Measurements from ENCODE around the gene CAV1.

CAV1 gene

DNA sequence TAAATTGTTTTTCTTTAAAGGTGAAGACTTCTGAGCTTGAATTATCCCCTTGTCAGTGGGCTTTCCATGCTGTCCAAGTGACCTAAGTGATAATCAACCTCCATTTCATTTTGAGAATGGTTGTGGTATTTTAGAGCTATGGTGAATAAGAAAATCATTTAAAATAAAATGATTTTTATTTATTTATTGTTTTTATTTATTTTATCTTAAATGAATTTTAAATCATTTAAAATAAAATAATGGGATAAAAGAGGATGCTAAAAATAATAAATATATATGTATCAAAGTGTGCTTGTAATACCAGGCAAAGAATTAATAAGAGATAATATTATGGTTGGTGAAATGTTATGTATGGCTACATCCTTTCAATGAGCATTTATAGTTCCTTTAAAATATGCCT is 24.5 kb downstream of the CAV1 start:
- TF ChIP-seq TAF1 (IDR thresholded peaks at IDR 0.05; ENCODE audit: low read depth, low read length) = no peak
- no peak for TF ChIP-seq POLR2AphosphoS5 (IDR thresholded peaks at IDR 0.05; ENCODE audit: low read depth, low read length)
- TF ChIP-seq SPI1 (IDR thresholded peaks at IDR 0.05; ENCODE audit: low read depth, low read length) = no peak
- no peak for TF ChIP-seq POLR2A (IDR thresholded peaks at IDR 0.05; ENCODE audit: low read depth, low read length)
- TF ChIP-seq PAX5 (IDR thresholded peaks at IDR 0.05; ENCODE audit: insufficient read depth, low read length, severe bottlenecking) = no peak
- no peak for TF ChIP-seq POU2F2 (IDR thresholded peaks at IDR 0.05; ENCODE audit: low read depth, low read length)
- no peak for FAIRE-seq
- DNase-seq (ENCODE audit: insufficient read length, low spot score) = no peak

DNA sequence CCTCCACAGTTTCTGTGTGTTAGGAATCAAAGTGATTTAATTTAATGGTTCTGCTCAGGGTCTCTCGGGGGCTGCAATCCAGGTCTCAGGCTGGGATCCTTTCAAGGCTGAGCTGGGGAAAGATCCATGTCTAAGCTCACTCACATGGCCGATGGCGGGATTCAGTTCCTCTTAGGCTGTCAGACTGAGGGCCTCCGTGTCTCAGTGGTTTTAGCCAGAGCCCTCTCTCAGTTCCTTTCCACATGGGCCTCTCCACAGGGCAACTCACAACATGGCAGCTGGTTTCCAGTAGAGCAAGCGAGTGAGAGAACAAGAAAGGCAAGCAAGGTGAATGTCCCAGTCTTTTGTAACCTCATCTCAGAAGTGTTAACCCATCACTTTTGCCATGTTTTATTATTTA is 26.9 kb downstream of the CAV1 start:
- TF ChIP-seq SPI1 (IDR thresholded peaks at IDR 0.05; ENCODE audit: low read depth, low read length) = peak; percentile 8; the same call in 1 of the 2 replicates
- TF ChIP-seq POLR2AphosphoS5 (IDR thresholded peaks at IDR 0.05; ENCODE audit: low read depth, low read length) = no peak
- FAIRE-seq = no peak
- no peak for DNase-seq (ENCODE audit: insufficient read length, low spot score)

DNA sequence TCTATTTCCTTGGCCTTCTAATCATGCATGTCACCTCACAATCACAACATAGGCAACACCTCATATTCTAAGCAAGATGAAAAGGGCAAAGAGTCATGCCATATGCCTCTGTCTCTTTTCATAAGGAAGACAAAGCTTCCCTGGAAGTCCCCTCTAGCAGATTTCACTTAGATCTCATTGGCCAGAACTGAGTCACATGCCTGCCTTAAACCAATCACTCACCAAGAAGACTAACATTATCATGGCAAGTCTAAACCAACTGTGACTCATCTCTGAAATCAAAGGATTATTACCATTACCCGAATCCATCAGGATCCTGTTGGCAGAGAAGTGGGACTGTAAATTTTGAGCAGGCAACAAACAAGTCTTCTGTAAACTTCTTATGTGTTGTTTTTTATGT is 27.8 kb downstream of the CAV1 start:
- FAIRE-seq (no peak), DNase-seq (ENCODE audit: insufficient read length, low spot score) (no peak)
- TF ChIP-seq POLR2A (IDR thresholded peaks at IDR 0.05; ENCODE audit: low read depth, low read length) (no peak), TAF1 (IDR thresholded peaks at IDR 0.05; ENCODE audit: low read depth, low read length) (no peak), SPI1 (IDR thresholded peaks at IDR 0.05; ENCODE audit: low read depth, low read length) (no peak), POLR2AphosphoS5 (IDR thresholded peaks at IDR 0.05; ENCODE audit: low read depth, low read length) (no peak), PAX5 (IDR thresholded peaks at IDR 0.05; ENCODE audit: insufficient read depth, low read length, severe bottlenecking) (no peak), POU2F2 (IDR thresholded peaks at IDR 0.05; ENCODE audit: low read depth, low read length) (no peak)

DNA sequence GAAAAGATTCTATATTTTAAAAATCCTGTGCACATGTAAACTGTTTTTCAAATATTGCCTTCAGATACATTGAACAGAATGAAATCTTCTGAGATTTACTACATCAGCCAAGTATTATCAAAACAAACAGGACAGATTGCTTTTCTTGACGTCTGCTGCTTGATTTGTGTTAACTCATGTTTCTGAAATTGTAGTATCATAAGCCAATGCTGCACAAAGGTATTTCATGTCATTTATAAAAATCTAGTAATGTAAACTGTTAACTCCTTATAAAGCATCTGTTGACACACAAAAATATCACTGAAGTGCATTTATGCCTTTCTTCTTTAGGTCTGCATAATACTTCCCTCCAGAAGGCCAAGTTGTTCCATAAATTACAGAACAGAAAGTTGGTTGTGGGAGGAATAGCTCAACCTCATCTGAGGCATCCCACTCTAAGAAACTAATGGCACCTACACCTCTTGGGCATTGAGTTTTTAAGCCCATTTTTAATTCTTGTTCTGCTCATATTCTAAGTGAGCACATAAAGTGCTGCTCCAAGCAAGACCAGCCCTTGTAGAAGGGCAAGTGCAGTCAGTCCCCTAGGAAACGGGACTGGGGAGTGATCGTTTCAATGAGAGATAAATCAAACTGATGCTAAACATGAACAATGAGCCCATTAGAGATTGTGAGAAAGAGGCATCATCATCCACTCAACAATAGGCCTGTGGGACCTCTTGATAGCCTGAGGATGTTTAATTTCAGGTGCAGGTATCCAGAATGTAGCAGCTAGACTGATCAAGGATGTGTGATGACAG is 28.5 kb downstream of the CAV1 start:
- no peak for DNase-seq (ENCODE audit: insufficient read length, low spot score)
- no peak for TF ChIP-seq SPI1 (IDR thresholded peaks at IDR 0.05; ENCODE audit: low read depth, low read length)
- TF ChIP-seq POU2F2 (IDR thresholded peaks at IDR 0.05; ENCODE audit: low read depth, low read length) = no peak
- no peak for TF ChIP-seq PAX5 (IDR thresholded peaks at IDR 0.05; ENCODE audit: insufficient read depth, low read length, severe bottlenecking)
- no peak for TF ChIP-seq TAF1 (IDR thresholded peaks at IDR 0.05; ENCODE audit: low read depth, low read length)
- TF ChIP-seq POLR2A (IDR thresholded peaks at IDR 0.05; ENCODE audit: low read depth, low read length) = no peak
- TF ChIP-seq POLR2AphosphoS5 (IDR thresholded peaks at IDR 0.05; ENCODE audit: low read depth, low read length) = no peak
- FAIRE-seq = no peak

DNA sequence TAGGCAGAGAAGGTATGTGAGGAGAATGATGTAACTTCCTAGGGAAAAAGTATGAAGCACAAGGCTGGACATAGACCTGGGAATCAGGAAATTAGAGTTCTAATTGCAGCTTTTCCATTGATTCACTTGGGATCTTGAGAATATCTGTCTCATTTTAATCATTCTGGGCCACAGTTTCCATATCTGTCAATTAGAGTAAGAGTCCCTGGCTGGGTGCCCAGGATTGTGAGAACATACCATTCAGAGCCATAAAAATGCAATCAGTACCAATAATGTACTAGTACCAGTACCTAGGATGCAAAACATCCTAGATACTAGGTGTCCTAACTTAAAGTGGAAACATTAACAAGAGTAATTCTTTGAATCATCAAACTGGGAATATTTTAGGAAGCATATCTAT is 29.6 kb downstream of the CAV1 start:
- FAIRE-seq = no peak
- TF ChIP-seq POLR2A (IDR thresholded peaks at IDR 0.05; ENCODE audit: low read depth, low read length) = no peak
- no peak for TF ChIP-seq POLR2AphosphoS5 (IDR thresholded peaks at IDR 0.05; ENCODE audit: low read depth, low read length)
- no peak for TF ChIP-seq TAF1 (IDR thresholded peaks at IDR 0.05; ENCODE audit: low read depth, low read length)
- no peak for TF ChIP-seq POU2F2 (IDR thresholded peaks at IDR 0.05; ENCODE audit: low read depth, low read length)
- no peak for DNase-seq (ENCODE audit: insufficient read length, low spot score)

DNA sequence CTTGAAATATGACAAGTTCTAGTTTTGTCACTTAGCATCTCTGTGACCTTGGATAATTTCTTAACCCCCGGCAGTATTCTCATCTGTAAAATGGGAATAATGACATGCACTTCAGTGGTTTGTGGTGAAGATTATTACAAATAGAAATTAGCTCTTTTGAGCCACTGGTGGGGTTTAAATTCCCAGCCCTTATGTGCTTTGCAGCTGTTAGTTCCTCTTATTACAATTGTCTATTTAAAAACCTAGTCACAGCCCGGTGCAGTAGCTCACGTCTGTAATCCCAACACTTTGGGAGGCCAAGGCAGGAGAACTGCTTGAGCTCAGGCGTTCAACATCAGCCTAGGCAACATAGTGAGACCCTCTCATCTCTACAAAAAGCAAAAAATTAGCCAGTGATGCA is 30.1 kb downstream of the CAV1 start:
- TF ChIP-seq POU2F2 (IDR thresholded peaks at IDR 0.05; ENCODE audit: low read depth, low read length) (no peak), PAX5 (IDR thresholded peaks at IDR 0.05; ENCODE audit: insufficient read depth, low read length, severe bottlenecking) (no peak), TAF1 (IDR thresholded peaks at IDR 0.05; ENCODE audit: low read depth, low read length) (no peak), SPI1 (IDR thresholded peaks at IDR 0.05; ENCODE audit: low read depth, low read length) (no peak), POLR2A (IDR thresholded peaks at IDR 0.05; ENCODE audit: low read depth, low read length) (no peak), POLR2AphosphoS5 (IDR thresholded peaks at IDR 0.05; ENCODE audit: low read depth, low read length) (no peak)
- FAIRE-seq = no peak
- DNase-seq (ENCODE audit: insufficient read length, low spot score) = no peak

DNA sequence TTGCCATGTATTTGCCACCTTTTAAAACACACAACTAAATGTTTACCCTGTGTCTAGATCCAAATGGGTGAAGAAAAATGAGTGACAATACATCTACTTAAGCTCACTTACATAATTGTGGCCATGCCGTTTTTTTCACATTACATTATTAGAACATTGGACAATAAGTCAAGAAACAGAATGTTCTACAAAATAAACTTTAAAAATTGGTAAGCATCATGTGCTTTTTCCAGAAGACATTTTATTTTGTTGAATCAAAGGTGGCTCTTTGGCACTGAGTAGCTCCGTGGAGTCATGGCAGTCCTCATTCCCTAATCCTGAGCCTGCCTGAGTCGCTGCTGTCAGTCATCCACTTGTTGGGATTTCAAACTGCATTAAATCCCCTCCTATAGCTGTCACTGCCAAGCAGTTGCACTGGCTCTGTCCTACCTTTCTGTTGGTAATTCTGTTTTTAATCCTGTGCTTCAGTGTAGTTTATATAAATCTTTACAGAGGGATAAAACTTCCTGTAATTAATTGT is 32.3 kb downstream of the CAV1 start:
- DNase-seq (ENCODE audit: insufficient read length, low spot score) (no peak), FAIRE-seq (no peak)
- TF ChIP-seq POLR2AphosphoS5 (IDR thresholded peaks at IDR 0.05; ENCODE audit: low read depth, low read length) = no peak
- TF ChIP-seq TAF1 (IDR thresholded peaks at IDR 0.05; ENCODE audit: low read depth, low read length) = no peak
- TF ChIP-seq POU2F2 (IDR thresholded peaks at IDR 0.05; ENCODE audit: low read depth, low read length) = no peak
- no peak for TF ChIP-seq PAX5 (IDR thresholded peaks at IDR 0.05; ENCODE audit: insufficient read depth, low read length, severe bottlenecking)
- TF ChIP-seq SPI1 (IDR thresholded peaks at IDR 0.05; ENCODE audit: low read depth, low read length) = no peak
- TF ChIP-seq POLR2A (IDR thresholded peaks at IDR 0.05; ENCODE audit: low read depth, low read length) = no peak

DNA sequence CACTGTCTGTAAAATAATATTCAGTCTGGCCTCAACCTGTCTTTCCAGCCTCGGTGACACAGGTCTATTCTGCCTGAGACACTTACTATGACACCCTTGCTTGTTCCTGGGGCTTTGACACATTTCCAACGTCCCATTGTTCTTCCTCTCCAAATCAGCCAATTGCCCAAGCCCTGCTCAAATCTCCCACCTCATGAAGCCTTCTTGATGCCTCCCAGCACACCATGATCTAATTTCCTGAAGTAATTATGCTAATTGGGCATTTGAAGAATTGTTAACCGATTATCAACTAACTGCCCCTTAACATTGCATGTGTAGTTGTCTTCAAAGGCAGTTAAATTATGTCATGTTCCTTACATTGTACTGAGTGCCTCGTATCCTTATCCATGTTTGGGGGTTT is 33.1 kb downstream of the CAV1 start:
- FAIRE-seq (no peak), DNase-seq (ENCODE audit: insufficient read length, low spot score) (no peak)
- no peak for TF ChIP-seq POU2F2 (IDR thresholded peaks at IDR 0.05; ENCODE audit: low read depth, low read length)
- no peak for TF ChIP-seq PAX5 (IDR thresholded peaks at IDR 0.05; ENCODE audit: insufficient read depth, low read length, severe bottlenecking)
- no peak for TF ChIP-seq SPI1 (IDR thresholded peaks at IDR 0.05; ENCODE audit: low read depth, low read length)
- TF ChIP-seq POLR2A (IDR thresholded peaks at IDR 0.05; ENCODE audit: low read depth, low read length) = no peak
- no peak for TF ChIP-seq TAF1 (IDR thresholded peaks at IDR 0.05; ENCODE audit: low read depth, low read length)
- TF ChIP-seq POLR2AphosphoS5 (IDR thresholded peaks at IDR 0.05; ENCODE audit: low read depth, low read length) = no peak

DNA sequence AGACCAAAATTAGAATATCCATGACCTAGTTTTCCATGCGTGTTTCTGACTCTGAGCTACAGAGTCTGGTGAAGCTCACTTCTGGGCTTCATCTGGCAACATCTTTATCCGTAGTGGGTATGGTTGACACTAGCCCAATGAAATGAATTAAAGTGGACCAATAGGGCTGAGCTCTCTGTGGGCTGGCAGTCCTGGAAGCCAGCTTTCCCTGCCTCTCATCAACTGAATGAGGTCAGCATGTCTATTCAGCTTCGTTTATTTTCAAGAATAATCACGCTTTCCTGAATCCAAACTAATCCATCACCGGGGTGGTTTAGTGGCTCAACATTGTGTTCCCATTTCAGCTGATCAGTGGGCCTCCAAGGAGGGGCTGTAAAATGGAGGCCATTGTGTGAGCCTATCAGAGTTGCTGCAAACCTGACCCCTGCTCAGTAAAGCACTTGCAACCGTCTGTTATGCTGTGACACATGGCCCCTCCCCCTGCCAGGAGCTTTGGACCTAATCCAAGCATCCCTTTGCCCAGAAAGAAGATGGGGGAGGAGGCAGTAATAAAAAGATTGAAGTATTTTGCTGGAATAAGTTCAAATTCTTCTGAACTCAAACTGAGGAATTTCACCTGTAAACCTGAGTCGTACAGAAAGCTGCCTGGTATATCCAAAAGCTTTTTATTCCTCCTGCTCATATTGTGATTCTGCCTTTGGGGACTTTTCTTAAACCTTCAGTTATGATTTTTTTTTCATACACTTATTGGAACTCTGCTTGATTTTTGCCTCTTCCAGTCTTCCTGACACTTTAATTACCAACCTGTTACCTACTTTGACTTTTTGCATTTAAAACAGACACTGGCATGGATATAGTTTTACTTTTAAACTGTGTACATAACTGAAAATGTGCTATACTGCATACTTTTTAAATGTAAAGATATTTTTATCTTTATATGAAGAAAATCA is 35.5 kb downstream of the CAV1 start:
- DNase-seq (ENCODE audit: insufficient read length, low spot score) = no peak
- FAIRE-seq = no peak
- TF ChIP-seq POLR2AphosphoS5 (IDR thresholded peaks at IDR 0.05; ENCODE audit: low read depth, low read length) = no peak
- no peak for TF ChIP-seq POLR2A (IDR thresholded peaks at IDR 0.05; ENCODE audit: low read depth, low read length)
- no peak for TF ChIP-seq SPI1 (IDR thresholded peaks at IDR 0.05; ENCODE audit: low read depth, low read length)
- TF ChIP-seq POU2F2 (IDR thresholded peaks at IDR 0.05; ENCODE audit: low read depth, low read length) = no peak
- no peak for TF ChIP-seq PAX5 (IDR thresholded peaks at IDR 0.05; ENCODE audit: insufficient read depth, low read length, severe bottlenecking)
- no peak for TF ChIP-seq TAF1 (IDR thresholded peaks at IDR 0.05; ENCODE audit: low read depth, low read length)

Data from GM12891 (cell line).